Central memory CD4-positive, alpha-beta T cell (primary cell): Measurements from ENCODE around the gene FLNC.

Experiments
- DNase-seq: peaks from one replicate; pipeline ENCODE4 v3.0.0; 2022

The FLNC gene

GRCh38 chr7:128833148-128833945 is 3.1 kb downstream of the FLNC start:
- no peak for DNase-seq

- DNase-seq = no peak
These were observed 3.7 kb downstream of the FLNC start for GRCh38 chr7:128833946-128834325.

GRCh38 chr7:128835231-128835751 is 5.1 kb downstream of the FLNC start:
- no peak for DNase-seq

GRCh38 chr7:128835790-128836641 is 5.8 kb downstream of the FLNC start:
- no peak for DNase-seq

- DNase-seq = no peak
These were observed 6.6 kb downstream of the FLNC start for GRCh38 chr7:128836729-128837348.

- DNase-seq = no peak
These were observed 7.3 kb downstream of the FLNC start for GRCh38 chr7:128837521-128837921.

GRCh38 chr7:128838109-128838779 is 8.0 kb downstream of the FLNC start:
- no peak for DNase-seq

- DNase-seq = no peak
These were observed 8.9 kb downstream of the FLNC start for GRCh38 chr7:128838981-128839731.

GRCh38 chr7:128839751-128840177 is 9.6 kb downstream of the FLNC start:
- no peak for DNase-seq

GRCh38 chr7:128840326-128841170 is 10.3 kb downstream of the FLNC start:
- DNase-seq = no peak

- DNase-seq = peak; percentile 36
These were observed 11.0 kb downstream of the FLNC start for GRCh38 chr7:128841171-128841690.

- peak; percentile 44 for DNase-seq
These were observed 11.9 kb downstream of the FLNC start for GRCh38 chr7:128841921-128842673.

GRCh38 chr7:128842674-128843641 is 12.8 kb downstream of the FLNC start:
- DNase-seq = no peak

GRCh38 chr7:128843938-128844621 is 13.9 kb downstream of the FLNC start:
- DNase-seq = no peak

GRCh38 chr7:128844777-128845311 is 14.6 kb downstream of the FLNC start:
- DNase-seq = no peak

- DNase-seq = no peak
These were observed 15.3 kb downstream of the FLNC start for GRCh38 chr7:128845475-128845874.

GRCh38 chr7:128845987-128846386 is 15.8 kb downstream of the FLNC start:
- DNase-seq = no peak
